ENCODE data around the gene SRP72.

SRP72 gene

DNA sequence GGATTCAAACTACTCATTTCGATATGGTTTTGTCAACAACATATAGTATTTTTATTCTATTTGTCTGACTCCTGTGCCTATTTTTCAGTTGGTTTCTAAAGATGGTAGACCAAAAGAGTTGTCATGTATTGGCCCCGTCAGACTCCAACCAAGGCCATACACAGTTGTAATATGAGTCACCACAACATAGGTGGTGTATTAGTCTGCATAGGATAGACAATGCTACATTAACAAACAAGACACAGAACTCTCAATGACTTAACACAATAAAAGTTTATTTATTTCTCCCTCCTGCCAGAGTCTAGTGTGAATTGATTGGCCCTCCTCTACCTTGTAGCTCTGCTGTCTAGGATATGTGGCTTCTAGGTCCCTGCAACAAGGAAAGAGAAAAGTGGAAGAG, 84.1 kb downstream of the SRP72 start:
- no peak for DNase-seq

DNA sequence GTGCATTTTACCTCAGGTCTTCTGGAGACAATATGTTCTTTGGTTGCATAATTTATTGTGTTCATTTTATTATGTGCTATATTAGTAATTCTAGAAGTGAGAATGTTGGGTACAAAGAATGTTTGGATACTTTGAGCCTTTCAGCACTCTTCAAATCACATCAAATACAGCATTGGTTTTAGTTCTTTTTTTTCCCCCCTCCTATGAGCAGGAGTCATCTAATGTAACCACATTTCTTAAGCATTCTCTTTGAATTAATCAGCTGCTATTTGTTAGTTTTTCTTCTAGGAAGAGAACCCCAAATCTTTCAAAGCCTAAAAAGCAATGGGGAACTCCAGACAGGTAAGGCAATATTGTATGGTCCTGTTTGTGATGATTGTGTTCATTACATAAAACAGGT, 84.9 kb downstream of the SRP72 start:
- no peak for DNase-seq
